Omental fat pad (tissue), 4 donors: ENCODE measurements around the gene TMEM130. TPM values are rescaled to one million over a fixed set of nuclear protein-coding genes. Genes with fewer than 3 reads are reported as not detected.
A peak's percentile ranks its signal among the peaks of the same experiment; 100 is the strongest.

Source experiments
- ATAC-seq: fragments of 150-250 bp; one replicate; pipeline ENCODE4 v1.9.1; 2016; ENCODE audit warnings: mild to moderate bottlenecking, moderate library complexity; ENCODE audit not compliant: low FRiP score
- DNase-seq: peaks from one replicate; pipeline ENCODE4 v3.0.0-alpha.2; 2019; ENCODE audit warnings: low spot score
- small RNA-seq: library from RNA; depleted of rRNA; stranded (forward); fragments of <200 nt; gene quantifications from one replicate; pipeline ENCODE3, GENCODE V24; 2016
- total RNA-seq, 4 donors: library from RNA; depleted of rRNA; stranded (reverse); fragments of >200 nt; gene quantifications; one replicate each; pipeline ENCODE4 v1.1.0, GENCODE V29; 2016
- TF ChIP-seq, protein P1 (sequence below), 3 donors: fragments of 450-650 bp; IDR thresholded peaks; one replicate each; pipeline ENCODE4 v1.5.1; 2016 to 2017; ENCODE audit warnings: antibody characterized with exemption in 3 of 3, mild to moderate bottlenecking in 3 of 3, moderate library complexity in 2 of 3

TMEM130 gene
- total RNA-seq, 4 donors from 2014 or later = 0.19 to 0.24 TPM; not detected in 2

DNA sequence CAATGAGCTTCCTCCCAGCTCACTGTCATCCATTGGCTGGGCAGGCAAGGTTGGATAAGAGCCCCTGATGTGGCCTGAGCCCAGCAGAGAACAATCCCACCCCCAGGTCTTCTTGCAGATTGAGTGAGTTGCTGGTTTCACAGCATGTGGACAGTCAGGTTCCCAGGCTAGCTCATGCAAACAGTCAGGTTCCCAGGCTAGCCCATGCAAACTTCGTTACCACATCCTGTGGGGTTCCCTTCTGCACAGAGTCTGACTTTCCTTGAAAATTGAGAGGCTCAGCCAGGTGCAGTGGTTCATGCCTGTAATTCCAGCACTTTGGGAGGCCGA lies 67.1 kb downstream of the TMEM130 start:
- DNase-seq = no peak
- ATAC-seq = no peak
- TF ChIP-seq, protein P1, sequence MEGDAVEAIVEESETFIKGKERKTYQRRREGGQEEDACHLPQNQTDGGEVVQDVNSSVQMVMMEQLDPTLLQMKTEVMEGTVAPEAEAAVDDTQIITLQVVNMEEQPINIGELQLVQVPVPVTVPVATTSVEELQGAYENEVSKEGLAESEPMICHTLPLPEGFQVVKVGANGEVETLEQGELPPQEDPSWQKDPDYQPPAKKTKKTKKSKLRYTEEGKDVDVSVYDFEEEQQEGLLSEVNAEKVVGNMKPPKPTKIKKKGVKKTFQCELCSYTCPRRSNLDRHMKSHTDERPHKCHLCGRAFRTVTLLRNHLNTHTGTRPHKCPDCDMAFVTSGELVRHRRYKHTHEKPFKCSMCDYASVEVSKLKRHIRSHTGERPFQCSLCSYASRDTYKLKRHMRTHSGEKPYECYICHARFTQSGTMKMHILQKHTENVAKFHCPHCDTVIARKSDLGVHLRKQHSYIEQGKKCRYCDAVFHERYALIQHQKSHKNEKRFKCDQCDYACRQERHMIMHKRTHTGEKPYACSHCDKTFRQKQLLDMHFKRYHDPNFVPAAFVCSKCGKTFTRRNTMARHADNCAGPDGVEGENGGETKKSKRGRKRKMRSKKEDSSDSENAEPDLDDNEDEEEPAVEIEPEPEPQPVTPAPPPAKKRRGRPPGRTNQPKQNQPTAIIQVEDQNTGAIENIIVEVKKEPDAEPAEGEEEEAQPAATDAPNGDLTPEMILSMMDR (IDR thresholded peaks at IDR 0.05) = no peak

DNA sequence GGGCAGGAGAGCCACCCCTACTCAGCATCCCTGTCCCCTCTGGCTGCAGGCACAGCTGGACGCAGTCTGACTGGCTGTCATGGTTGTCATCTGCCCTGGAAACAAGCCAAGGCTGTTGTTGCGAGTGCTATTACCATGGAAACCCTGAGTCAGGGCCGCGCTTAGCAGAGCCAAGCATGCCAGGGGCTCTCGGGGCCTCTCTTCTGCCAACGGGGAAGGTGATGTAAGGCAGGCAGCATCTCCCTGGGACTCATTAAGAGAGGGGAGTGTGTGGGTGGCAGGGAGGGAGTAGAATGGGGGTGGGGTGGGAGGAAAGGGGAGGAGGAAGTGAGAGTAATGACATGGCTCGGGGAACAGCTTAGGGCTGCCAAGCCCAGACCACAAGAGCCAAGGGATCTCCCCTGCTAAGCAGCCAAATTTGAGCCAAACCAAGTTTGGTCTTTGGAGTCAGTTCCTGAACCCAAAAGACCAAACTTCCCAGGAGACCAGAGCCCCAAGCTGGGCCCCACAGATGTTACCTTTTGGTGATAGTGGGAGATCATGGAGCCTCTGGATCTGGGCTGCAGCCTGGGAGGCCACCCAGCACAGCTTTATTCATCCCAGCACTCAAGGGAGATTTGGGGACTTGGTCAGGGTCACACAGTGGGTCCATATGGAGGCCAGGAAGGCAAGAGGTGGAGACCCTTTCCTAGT lies 67.6 kb downstream of the TMEM130 start:
- ATAC-seq (no peak), DNase-seq (no peak)
- TF ChIP-seq, protein P1 (IDR thresholded peaks at IDR 0.05) = no peak

DNA sequence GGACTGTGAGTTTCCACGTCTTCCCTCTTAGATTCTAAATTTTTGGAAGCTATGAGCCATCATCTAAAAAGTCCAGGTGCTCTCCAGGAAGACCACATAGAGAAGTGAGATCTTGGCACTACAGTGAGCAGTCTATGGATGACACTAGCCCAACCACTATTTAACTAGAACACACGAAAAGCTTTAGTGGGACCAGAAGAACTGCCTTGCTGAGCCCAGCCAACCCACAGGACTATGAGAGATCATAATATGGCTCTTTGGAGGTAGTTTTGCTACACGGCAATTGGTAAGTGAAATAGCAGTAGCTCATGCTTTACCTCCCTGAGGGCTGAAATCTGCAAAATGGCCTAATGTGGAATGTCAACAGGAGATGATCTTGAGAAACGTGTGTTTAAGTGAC lies 68.8 kb downstream of the TMEM130 start:
- ATAC-seq (no peak), DNase-seq (no peak)
- TF ChIP-seq, protein P1 (IDR thresholded peaks at IDR 0.05) = no peak

DNA sequence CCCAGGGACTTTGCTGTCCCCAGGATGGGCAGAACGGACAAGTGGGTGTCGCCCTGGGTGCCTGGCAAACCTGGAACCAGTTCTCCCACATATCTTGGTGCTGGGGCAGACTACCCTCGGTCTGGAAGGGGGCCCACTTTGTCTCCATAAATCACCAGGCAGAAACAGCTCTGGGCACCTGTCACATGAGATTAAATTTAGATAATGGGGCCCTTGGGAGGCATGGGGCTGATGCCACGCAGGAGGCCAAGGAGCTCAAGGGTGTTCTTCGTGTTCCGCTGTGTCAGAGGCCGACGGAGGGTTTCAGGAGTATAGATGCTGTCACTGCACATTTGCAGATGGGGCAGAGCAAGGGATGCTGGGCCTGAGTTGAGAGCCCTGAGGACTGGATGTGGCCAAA lies 72.7 kb downstream of the TMEM130 start:
- no peak for ATAC-seq
- DNase-seq = no peak
- TF ChIP-seq, protein P1 (IDR thresholded peaks at IDR 0.05) = no peak

Small RNAs within 50 kb of the gene (small RNA-seq; reads per million reads assigned to genes)
- 30.4 reads per million, percentile 94 among the genes with 10 or more reads in this experiment for gene MIR3609

Other genes with a start within 250 kb of the TMEM130 start
- 10 to 100 TPM; 27.2 to 35.8 (median 30.1) TPM for gene TRRAP, start 8.5 kb upstream of the TMEM130 start, total RNA-seq